ENCODE results near the gene RNF115.
A peak's percentile ranks its signal among the peaks of the same experiment; 100 is the strongest.
"Not testable (repeated sequence)": the region's sequence is repeated elsewhere in the genome, so short reads cannot be mapped to it uniquely, and the experiment has no call there.

The RNF115 gene

DNA sequence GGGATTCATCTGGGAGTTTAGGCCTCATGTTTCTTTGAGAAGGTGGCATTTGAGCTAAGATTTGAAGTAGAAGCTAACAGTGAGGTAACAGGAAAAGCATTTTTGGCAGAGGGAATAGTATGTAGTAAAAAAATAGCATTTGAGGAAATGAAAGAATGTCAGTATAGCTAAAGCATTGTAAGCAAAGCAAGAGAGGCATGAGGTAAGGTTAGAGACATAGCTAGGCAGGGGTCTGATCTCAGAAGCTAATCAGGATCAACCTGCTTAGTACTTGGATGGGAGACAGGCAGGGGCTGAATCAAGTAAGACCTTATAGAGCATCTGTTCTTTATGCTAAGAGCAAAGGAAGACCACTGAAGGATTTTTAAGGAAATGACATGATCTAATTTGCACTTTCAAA lies 4.1 kb upstream of the RNF115 start:
- no peak for DNase-seq (ENCODE audit: low read depth)

DNA sequence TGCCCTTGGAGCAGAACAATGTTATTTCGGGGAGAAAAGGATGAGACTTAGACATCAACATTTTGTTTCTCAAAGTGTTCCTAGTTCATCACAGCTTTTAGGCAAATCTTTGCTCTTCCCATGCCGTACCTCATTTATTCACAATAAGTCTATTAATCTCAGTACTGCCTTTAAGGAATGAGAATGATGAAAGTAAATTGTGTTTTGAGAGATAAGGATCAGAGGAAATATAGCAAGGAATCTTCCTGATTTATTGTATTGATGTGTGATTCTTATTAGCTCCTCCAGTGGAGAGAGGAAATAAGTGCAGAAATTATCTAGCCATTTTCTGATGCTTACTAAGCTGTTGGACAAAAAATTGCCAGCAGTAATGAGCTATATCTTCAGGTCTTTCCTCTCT lies 2.1 kb upstream of the RNF115 start:
- DNase-seq (ENCODE audit: low read depth) = no peak

GRCh38 chr1:145824499-145824842 lies 576 bp upstream of the RNF115 start:
- DNase-seq (ENCODE audit: low read depth) = no peak

DNA sequence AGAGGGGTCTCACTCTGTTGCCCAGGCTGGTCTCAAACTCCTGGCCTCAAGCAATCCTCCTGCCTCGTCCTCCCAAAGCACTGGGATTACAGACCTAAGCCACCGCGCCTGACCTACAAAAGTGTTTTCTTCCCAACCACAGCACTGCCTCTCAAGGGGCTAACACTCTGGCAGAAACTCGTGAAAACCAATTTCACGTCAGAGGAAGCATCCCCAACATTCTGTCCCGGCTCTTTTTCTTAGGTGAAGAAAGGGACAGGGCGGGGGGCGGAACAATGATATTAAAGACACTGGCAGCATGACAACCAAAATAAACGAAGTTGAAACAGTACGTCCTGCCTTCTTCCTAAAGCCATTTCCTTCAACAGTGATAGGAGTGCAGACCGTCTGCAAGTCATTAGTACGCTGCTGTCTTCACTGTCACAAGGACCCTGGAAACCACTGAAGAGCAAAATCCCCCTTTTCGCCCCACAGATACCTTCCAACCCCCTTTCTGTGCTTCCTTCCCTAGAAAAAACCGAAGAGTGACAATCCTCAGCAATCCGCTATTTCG lies 1.0 kb downstream of the RNF115 start:
- not testable (repeated sequence) for DNase-seq (ENCODE audit: low read depth)

DNA sequence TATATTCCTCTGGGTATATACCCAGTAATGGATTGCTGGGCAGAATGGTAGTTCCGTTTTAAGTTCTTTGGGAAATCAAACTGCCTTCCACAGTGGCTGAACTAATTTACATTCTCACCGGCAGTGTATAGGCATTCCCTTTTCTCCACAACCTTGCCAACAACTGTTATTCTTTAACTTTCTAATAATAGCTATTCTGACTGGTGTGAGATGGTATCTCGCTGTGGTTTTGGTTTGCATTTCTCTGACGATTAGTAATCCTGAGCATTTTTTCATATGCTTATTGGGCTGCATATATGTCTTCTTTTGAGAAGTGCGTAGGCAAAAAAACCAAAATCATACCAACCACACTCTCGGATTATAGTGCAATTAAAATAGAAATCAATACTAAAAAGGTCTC lies 5.8 kb downstream of the RNF115 start:
- DNase-seq (ENCODE audit: low read depth) = not testable (repeated sequence)

DNA sequence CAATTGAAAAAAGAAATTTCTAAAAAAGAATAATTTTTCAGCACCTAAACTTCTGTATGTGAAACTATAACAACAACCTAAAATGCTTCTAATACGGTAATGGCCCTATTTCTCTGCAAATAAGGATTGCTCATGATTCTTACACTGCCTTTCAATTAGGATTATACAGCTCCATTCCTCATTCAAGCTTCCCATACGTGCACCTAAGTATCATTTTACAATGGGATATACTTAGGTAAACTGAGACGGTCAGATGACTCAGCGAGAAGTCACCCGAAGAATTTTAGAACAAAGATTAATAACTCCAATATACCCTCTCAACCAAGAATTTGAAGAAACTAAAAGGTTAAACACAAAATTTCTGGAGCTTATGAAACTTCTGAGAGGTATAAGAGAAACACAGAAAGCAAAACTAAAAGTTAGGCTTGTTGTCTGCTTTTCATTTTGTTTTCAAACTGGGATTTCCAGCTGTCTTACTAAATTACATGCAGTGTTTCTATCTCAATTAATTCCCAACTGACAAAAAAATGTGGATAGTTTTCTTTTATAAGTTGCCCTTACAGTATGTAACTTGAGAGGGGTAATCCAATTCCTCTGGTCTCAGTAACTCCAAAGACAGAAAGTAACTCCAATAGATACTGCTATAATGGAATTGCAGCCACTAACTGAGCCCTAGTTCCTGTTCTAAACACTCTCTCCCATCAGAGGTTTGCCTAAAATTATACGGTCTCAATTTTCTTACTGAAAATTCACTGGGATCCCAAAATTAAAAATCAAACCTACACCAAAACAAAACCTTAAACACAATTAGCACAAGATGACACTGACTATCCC lies 10.7 kb downstream of the RNF115 start:
- not testable (repeated sequence) for DNase-seq (ENCODE audit: low read depth)

GRCh38 chr1:145806844-145807243 lies 17.1 kb downstream of the RNF115 start:
- no peak for DNase-seq (ENCODE audit: low read depth)

DNA sequence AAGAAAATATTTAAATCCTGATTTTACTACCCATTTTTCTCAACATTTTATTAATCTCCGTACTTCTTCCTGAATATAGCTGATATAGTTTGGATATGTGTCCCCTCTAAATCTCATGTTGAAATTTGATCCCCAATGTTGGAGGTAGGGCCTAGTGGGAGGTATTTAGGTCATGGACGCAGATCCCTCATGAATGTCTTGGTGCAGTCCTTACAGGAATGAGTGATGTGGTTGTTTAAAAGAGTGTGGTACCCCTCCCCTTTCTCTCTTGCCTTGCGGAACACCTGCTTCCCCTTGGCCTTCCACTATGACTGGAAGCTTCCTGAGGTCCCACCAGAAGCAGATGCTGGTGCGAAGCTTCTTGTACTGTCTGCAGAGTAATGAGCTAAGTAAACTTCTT lies 17.5 kb downstream of the RNF115 start:
- DNase-seq (ENCODE audit: low read depth) = no peak

DNA sequence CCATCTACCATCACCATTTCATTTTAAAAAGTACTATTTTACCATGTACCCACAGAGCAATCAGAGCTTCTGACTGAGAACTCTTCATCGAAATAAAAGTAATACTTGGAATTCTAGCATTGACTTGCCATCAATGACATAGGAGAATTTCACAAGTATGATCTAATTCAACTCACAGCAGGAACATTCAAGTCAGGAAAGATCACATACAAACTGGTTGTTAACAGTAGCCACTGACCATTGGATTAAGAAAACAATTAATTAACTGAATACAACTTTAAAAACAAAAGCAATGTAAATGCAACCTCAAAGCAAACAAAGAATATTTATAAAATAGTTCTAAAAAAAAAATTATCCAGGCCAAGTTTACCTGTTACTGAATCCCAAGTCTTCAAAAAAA lies 18.8 kb downstream of the RNF115 start:
- DNase-seq (ENCODE audit: low read depth) = no peak

- no peak for DNase-seq (ENCODE audit: low read depth)
These were observed 19.5 kb downstream of the RNF115 start for GRCh38 chr1:145804235-145805045.

DNA sequence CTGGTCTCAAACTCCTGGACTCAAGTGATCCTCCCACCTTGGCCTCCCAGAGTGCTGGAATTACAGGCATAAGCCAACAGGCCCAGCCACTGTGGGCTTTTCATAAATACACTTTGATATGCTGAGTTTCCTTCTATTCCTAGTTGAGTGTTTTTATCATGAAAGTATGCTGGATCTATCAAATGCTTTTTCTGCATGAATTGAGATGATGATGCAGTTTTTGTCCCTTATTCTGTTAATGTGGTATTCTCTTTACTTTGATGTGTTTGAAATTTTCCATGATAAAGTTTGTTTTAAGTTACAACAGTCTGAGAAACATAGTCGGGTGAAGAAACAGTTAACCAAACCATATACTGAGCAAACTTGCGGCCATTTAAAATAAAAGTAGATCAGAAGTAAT lies 24.1 kb downstream of the RNF115 start:
- no peak for DNase-seq (ENCODE audit: low read depth)

DNA sequence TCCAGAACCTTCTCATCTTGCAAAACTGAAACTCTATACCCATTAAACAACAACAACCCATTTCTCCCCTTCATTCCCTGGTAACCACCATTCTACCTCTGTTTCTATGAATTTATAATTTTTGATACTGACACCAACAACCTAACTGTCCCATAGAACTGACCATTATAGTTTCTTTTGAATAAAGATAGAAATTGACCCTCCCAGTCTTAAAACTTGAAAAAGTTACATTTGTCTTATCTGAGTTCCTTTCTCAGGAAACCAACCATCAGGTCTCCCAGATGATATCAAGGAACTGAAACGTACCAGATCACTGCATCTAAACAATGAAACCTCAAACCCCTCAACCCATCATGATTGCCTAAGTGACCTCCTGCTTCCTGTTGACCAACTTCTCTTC lies 27.1 kb downstream of the RNF115 start:
- DNase-seq (ENCODE audit: low read depth) = no peak

DNA sequence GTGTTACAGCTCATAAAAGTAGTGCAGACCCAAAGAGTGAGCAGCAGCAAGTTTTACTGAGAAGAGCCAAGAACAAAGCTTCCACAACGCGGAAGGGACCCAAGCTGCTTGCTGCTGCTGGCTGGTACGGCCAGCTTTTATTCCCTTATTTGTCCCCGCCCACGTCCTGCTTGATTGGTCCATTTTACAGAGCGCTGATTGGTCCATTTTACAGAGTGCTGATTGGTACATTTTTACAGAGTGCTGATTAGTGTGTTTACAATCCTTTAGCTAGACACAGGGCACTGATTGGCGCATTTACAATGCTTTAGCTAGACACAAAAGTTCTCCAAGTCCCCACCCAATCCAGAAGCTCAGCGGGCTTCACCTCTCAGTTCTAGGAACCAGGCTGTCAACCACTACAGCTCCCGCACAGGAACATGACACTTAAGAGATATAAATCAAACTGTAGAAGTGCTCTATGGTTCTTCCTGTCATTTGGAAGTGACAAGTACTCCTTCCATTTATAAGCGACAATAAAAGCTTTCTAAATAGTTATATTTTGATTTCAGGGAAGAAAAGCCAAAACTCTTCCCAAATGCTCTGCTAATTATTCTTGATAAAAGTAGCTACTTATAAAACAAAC lies 28.5 kb downstream of the RNF115 start:
- no peak for DNase-seq (ENCODE audit: low read depth)

DNA sequence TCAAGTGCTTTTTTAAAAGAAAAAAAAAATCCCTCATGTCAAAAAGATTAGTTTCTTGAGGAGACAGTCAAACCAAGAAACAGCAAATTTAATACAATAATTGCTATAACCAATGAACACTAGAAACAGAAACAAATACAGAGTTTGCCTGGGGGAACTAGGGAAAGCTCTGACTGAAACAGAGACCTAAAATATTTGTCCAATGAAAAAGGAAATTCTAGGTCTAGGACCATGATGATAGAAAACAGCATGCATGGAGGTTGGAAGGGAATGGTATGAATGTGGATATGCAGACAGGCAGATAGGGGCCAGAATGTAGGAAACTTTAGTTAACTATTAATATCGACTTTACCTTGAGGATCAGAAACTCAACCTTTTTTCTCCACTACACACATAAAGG lies 31.4 kb downstream of the RNF115 start:
- DNase-seq (ENCODE audit: low read depth) = no peak

- not testable (repeated sequence) for DNase-seq (ENCODE audit: low read depth)
These were observed 32.0 kb downstream of the RNF115 start for GRCh38 chr1:145791860-145792259.

DNA sequence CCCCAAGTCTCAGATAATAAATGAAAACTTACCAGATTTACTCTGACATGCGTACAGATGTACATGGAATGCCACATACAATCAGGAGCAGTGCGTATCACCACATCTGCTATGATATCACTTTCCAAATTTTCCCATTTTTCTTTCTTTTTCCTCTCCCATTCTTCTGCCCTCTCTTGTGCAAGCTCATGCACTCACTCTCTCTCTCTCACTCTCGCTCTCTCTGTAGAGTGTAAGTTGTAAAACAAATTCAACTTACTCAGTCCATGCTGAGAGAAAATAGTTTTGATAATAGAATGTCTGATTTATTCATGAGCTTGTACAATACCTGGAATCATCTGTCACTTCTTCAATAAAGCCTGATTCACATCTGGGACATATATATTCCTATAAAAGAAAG lies 35.3 kb downstream of the RNF115 start:
- no peak for DNase-seq (ENCODE audit: low read depth)

- DNase-seq (ENCODE audit: low read depth) = no peak
These were observed 37.6 kb downstream of the RNF115 start for GRCh38 chr1:145786271-145786670.

DNA sequence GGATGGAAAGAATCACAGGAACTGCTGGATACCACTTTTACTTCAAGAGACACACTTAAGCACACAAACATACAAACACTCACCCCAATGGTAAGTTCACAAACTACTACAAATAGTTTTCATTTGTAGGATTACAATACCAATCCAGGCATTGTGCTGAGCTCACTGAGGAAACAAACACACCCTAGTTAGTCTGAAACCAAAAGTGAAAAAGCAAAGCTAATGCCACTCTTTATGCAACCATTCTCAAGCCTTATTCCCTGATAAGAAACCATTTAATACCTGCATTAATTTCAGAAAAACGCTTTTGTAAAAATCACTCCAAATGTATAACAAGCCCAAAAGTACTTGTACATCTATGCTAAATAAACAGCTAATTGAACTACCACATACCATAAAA lies 38.3 kb downstream of the RNF115 start:
- DNase-seq (ENCODE audit: low read depth) = no peak

- DNase-seq (ENCODE audit: low read depth) = no peak
These were observed 39.5 kb downstream of the RNF115 start for GRCh38 chr1:145784409-145784808.

- peak; percentile 45 for DNase-seq (ENCODE audit: low read depth)
These were observed 41.4 kb downstream of the RNF115 start for GRCh38 chr1:145782272-145783099.

- no peak for DNase-seq (ENCODE audit: low read depth)
These were observed 45.8 kb downstream of the RNF115 start for GRCh38 chr1:145778146-145778540.
